Measurements from ENCODE around the gene TBX21. TPM values are rescaled to one million over a fixed set of nuclear protein-coding genes. Genes with fewer than 3 reads are reported as not detected.

TBX21 gene
- total RNA-seq, 2 donors from 2014 or later = 1.8 TPM; not detected in 1

Other genes with a start within 250 kb of the TBX21 start
- gene NPEPPS, start 202.1 kb upstream of the TBX21 start, total RNA-seq = 100 to 1,000 TPM; 135 to 138 TPM
- gene KPNB1, start 83.3 kb upstream of the TBX21 start, total RNA-seq = 100 to 1,000 TPM; 199 to 223 TPM
- 10 to 100 TPM in 1 of 2 donors, 1 to 10 TPM in 1; 8.8 to 19.1 TPM for gene TBKBP1, start 39.1 kb upstream of the TBX21 start, total RNA-seq
- 10 to 100 TPM; 15.5 to 20.0 TPM for gene OSBPL7, start 88.6 kb downstream of the TBX21 start, total RNA-seq
- gene MRPL10, start 98.3 kb downstream of the TBX21 start, total RNA-seq = 10 to 100 TPM; 25.8 to 34.8 TPM
- under 1 TPM in 1 of 2 donors, not detected in 1; 0.42 TPM for gene LRRC46, start 98.4 kb downstream of the TBX21 start, total RNA-seq
- 10 to 100 TPM; 22.9 to 29.3 TPM for gene SCRN2, start 108.0 kb downstream of the TBX21 start, total RNA-seq
- gene SP6, start 117.9 kb downstream of the TBX21 start, total RNA-seq = not detected
- gene SP2, start 163.0 kb downstream of the TBX21 start, total RNA-seq = 10 to 100 TPM in 1 of 2 donors, 1 to 10 TPM in 1; 6.4 to 10.9 TPM
- gene PNPO, start 208.3 kb downstream of the TBX21 start, total RNA-seq = 10 to 100 TPM; 16.9 to 28.9 TPM
- gene PRR15L, start 224.6 kb downstream of the TBX21 start, total RNA-seq = 1 to 10 TPM in 1 of 2 donors, not detected in 1; 1.4 TPM
- gene CDK5RAP3, start 237.9 kb downstream of the TBX21 start, total RNA-seq = 100 to 1,000 TPM; 125 to 192 TPM